Measurements from ENCODE around the gene GLDC. TPM values are rescaled to one million over a fixed set of nuclear protein-coding genes. Genes with fewer than 3 reads are reported as not detected.
"Not testable (repeated sequence)": the region's sequence is repeated elsewhere in the genome, so short reads cannot be mapped to it uniquely, and the experiment has no call there.

The GLDC gene
- total RNA-seq, 2 experiments from 2014 or later = 4.2 to 4.3 TPM

DNA sequence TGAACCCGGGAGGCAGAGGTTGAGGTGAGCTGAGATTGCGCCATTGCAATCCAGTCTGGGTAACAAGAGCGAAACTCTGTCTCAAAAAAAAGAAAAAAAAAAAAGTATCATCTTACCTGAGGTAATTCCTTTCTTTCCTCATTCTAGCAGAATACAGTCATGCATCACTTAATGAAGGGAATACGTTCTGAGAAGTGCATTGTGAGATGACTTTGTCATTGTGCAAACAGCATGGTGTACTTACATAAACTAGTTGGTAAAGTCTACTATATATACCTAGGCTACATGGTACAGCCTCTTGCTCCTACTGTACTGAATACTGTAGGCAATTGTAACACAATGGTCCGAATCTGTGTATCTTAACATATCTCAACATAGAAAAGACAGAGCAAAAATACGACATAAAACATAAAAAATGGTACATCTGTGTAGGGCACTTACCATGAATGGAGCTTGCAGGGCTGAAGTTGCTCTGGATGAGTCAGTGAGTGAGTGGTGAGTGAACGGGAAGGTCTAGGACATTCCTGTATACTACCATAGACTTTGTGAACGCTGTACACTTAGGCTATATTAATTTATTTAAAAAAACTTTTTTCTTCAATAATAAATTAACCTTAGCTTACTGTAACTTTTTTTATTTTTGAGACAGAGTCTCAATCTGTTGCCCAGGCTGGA is 100.4 kb downstream of the GLDC start:
- no peaks in the 10 kb centered on the region for H3K9me3 Mint-ChIP-seq
- H3K4me1 Mint-ChIP-seq = no peaks in the 10 kb centered on the region
- ChIA-PET CTCF (interaction anchor here (0.9 kb wide), 1 partner anchor 23 kb away, joined by 3 read pairs; no protein-coding TSS in a partner anchor), POLR2A (no interaction called here)
- H3K4me3 Mint-ChIP-seq = no peak overlapping the region
- H3K36me3 Mint-ChIP-seq (ENCODE audit: low read depth) = no peaks in the 10 kb centered on the region
- H3K27ac Mint-ChIP-seq = no peak overlapping the region
- DNase-seq = no peak
- no peaks in the 10 kb centered on the region for H3K27me3 Mint-ChIP-seq

DNA sequence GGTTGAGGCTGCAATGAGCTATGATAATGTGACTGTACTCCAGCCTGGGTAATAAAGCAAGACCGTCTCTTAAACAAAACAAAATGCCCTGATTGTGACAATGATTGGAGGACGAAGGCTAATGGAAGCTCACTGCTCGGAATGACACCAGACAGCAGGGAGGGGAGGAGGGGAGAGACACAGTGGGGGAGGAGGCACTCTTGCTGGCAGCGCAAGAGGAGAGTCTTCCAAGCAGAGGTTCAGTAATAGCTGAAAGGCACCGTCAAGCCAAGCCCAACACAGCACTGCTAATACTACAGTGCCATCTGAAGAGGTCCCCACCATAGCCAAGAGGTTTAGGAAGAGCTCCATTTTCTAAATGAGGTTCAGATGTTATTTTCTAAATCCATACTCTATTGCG is 102.3 kb downstream of the GLDC start:
- H3K4me1 Mint-ChIP-seq = peaks cover 2% of the 10 kb centered on the region
- ChIA-PET POLR2A (no interaction called here), CTCF (interaction anchor here (0.7 kb wide), 1 partner anchor 93 kb away, joined by 5 read pairs; no protein-coding TSS in a partner anchor)
- no peak overlapping the region for H3K27ac Mint-ChIP-seq
- H3K27me3 Mint-ChIP-seq = no peaks in the 10 kb centered on the region
- no peaks in the 10 kb centered on the region for H3K9me3 Mint-ChIP-seq
- no peak for DNase-seq
- no peak overlapping the region for H3K4me3 Mint-ChIP-seq
- no peaks in the 10 kb centered on the region for H3K36me3 Mint-ChIP-seq (ENCODE audit: low read depth)

DNA sequence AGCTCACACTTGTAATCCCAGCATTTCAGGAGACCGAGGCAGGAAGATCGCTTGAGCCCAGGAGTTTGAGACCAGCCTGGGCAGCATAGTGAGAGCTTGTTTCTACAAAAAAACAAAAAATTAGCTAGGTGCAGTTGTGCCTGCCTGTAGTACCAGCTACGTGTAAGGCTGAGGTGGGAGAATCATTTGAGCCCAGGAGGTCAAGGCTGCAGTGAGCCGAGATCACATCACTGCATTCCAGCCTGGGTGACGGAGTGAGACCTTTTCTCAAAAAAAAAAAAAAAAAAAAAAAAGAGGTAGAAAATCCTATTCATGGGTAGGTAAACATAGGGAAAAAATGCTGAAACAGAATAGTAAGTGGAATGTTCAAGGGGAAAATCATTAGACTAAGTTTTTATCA is 102.9 kb downstream of the GLDC start:
- H3K4me1 Mint-ChIP-seq; H3K36me3 Mint-ChIP-seq (ENCODE audit: low read depth); H3K27ac Mint-ChIP-seq; H3K27me3 Mint-ChIP-seq; H3K4me3 Mint-ChIP-seq; DNase-seq; POLR2A ChIA-PET; H3K9me3 Mint-ChIP-seq: not testable (repeated sequence)
- CTCF ChIA-PET = interaction anchor here (0.6 to 0.7 kb wide), 2 partner anchors 54 to 93 kb away, joined by 4 to 5 read pairs; no protein-coding TSS in a partner anchor

DNA sequence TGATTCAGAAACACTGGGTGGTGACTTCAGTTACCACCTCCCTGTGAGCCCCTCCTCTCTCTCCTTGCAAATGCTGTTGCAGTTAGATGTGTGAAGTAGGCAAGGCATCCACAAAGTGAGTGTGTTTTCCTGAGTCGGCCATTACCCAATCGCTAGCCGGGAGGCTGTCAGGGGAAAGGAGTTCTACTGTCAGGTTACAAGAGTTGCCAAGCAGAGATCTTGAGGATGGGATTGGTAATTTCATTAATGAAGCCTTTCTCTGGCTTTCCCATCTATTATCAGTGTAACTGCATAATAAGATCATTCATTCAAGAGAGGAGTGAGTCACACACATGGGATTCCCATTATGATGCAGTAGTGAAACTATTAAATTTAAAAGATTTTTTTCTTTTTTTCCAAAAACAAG is 106.9 kb downstream of the GLDC start:
- H3K27me3 Mint-ChIP-seq = no peaks in the 10 kb centered on the region
- DNase-seq = no peak
- H3K36me3 Mint-ChIP-seq (ENCODE audit: low read depth) = no peaks in the 10 kb centered on the region
- no peak overlapping the region for H3K4me3 Mint-ChIP-seq
- ChIA-PET POLR2A (no interaction called here), CTCF (no interaction called here)
- peaks cover 2% of the 10 kb centered on the region for H3K4me1 Mint-ChIP-seq
- no peaks in the 10 kb centered on the region for H3K9me3 Mint-ChIP-seq
- H3K27ac Mint-ChIP-seq = no peak overlapping the region

DNA sequence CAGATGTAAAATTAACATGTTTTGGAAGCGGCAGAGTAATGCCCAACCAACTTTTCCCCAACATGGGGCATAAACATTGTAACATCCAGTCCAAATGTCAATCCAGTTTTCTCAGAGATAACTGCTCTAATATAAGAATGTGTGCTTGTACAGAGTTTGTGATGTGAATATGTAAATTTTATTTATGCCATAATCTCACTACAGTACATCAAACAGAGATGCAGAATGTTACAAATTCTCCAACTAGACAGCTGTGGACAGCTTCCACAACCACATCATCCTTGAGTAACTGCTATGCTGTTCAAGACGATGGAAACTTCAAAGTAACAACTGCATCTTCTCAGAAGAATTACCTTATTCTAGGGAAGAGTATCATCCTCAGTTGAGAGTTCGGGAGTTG is 109.9 kb downstream of the GLDC start:
- no peaks in the 10 kb centered on the region for H3K36me3 Mint-ChIP-seq (ENCODE audit: low read depth)
- H3K9me3 Mint-ChIP-seq = no peaks in the 10 kb centered on the region
- CTCF ChIA-PET = no interaction called here
- no peaks in the 10 kb centered on the region for H3K27me3 Mint-ChIP-seq
- POLR2A ChIA-PET = no interaction called here
- H3K4me3 Mint-ChIP-seq = no peak overlapping the region
- H3K27ac Mint-ChIP-seq = no peak overlapping the region
- H3K4me1 Mint-ChIP-seq = peaks cover 2% of the 10 kb centered on the region
- DNase-seq = no peak

DNA sequence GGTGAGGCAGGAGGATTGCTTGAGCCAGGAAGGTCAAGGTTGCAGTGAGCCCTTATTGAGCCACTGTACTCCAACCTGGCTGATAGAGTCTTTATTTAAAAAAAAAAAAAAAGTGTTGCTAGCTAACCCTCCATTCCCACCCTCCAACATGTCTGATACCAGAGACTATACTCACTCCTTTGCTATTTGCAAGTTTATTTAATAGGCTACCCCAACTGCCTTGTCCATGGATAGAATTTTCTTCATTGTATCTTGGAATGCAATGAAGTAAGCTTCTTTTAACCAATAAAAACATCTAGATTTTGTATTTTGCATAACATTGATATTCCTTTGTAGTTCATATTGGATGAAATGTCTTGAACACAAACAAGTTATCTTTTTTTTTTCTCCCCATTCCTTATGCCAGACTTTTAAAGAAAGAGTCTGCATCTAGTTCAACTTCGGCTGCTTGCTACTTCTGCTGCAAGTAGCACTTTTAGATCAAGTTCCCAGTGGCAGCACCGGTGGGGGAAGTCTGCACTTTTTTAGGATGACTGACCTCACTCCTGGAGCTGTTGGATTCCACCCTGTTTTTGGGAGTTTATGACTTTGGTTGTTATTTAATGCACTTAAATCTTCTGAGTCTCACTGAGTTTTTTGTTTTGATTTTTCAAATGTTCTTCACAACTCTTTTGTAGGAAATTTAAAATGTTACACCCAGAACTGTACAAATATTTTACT is 120.0 kb downstream of the GLDC start:
- H3K4me3 Mint-ChIP-seq = no peak overlapping the region
- H3K4me1 Mint-ChIP-seq = peaks cover 2% of the 10 kb centered on the region
- POLR2A ChIA-PET = no interaction called here
- CTCF ChIA-PET = interaction anchor here (0.6 kb wide), 1 partner anchor 16 kb away, joined by 4 read pairs; no protein-coding TSS in a partner anchor
- no peak for DNase-seq
- no peak overlapping the region for H3K27ac Mint-ChIP-seq
- peaks cover 28% of the 10 kb centered on the region for H3K36me3 Mint-ChIP-seq (ENCODE audit: low read depth)
- no peaks in the 10 kb centered on the region for H3K27me3 Mint-ChIP-seq
- peaks cover 11% of the 10 kb centered on the region for H3K9me3 Mint-ChIP-seq

DNA sequence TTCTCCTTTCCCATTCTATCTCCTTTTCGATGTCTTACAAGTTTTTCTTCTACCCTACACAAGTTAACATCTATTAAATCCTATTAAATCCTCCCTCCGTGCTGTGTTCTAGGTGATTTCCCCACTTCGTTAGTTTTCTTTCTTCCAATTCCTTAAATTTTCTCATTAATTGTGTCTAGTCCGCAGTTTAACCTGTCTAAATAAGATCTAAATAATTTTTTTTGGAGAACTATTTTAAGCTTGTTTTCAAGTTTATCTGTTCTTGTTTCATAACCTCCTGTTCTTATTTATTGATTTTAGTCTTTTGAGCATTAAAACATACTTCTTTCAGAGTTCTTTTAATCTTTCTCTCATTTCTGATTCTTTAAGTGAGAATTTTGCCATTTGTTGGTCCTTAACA is 123.3 kb downstream of the GLDC start:
- POLR2A ChIA-PET = no interaction called here
- H3K27me3 Mint-ChIP-seq = no peaks in the 10 kb centered on the region
- H3K36me3 Mint-ChIP-seq (ENCODE audit: low read depth) = peaks cover 46% of the 10 kb centered on the region
- H3K4me3 Mint-ChIP-seq = no peak overlapping the region
- H3K4me1 Mint-ChIP-seq = no peaks in the 10 kb centered on the region
- CTCF ChIA-PET = no interaction called here
- no peak for DNase-seq
- H3K9me3 Mint-ChIP-seq = peaks cover 14% of the 10 kb centered on the region
- H3K27ac Mint-ChIP-seq = no peak overlapping the region

DNA sequence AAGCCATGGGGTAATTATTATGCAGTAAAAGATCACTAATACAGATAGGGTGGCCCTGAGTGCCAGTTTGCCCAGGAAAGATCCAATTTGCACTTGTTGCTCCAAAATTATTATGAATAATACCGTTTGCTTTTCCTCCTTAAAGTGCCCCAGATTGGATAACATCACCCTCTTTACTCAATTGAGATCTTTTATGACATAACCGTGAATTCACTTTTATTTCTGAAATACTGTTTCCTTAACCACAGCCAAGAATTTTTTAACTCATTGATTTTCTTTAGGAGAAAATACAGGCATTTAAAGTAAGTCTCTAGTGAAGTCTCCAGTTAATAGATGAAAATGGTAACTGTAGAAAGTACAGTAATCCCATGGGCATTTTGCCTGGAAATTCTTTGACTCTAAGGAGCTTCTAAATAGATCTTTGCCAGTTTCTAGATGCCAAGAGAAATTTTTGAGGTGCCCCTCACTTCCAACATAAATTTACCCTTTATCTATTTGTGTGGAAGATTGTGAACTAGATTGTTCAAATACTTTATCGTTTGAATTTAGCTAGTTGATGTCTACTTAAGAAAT is 133.4 kb downstream of the GLDC start:
- no peaks in the 10 kb centered on the region for H3K27me3 Mint-ChIP-seq
- no peak overlapping the region for H3K27ac Mint-ChIP-seq
- H3K9me3 Mint-ChIP-seq = no peaks in the 10 kb centered on the region
- no peaks in the 10 kb centered on the region for H3K4me1 Mint-ChIP-seq
- no peak overlapping the region for H3K4me3 Mint-ChIP-seq
- ChIA-PET POLR2A (interaction anchor here (1.3 kb wide), 1 partner anchor 99 kb away, joined by 3 read pairs; the partner anchor contains the start of gene UHRF2), CTCF (interaction anchor here (0.7 kb wide), 1 partner anchor 76 kb away, joined by 4 read pairs; no protein-coding TSS in a partner anchor)
- H3K36me3 Mint-ChIP-seq (ENCODE audit: low read depth) = peaks cover 35% of the 10 kb centered on the region
- no peak for DNase-seq

DNA sequence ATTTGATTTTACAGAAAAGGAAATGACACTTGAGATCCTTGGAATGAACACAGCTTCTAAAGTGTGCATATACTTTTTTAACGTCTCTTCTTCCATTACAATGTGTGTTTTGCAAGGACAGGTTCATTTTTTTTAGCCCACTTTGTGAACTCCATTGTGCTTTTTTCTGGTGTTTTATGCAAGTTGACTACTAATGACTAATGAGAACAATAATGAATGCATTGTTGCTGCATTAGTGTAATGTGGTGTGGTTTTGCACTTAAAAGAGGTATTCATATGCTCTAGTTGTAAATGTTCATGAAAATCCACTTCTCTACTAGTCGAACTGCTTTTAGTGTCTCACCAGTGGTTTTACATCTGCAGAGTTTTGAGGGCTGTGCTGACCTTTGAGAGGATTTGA is 139.0 kb downstream of the GLDC start:
- Mint-ChIP-seq H3K4me1 (no peaks in the 10 kb centered on the region), H3K27me3 (no peaks in the 10 kb centered on the region), H3K4me3 (no peak overlapping the region), H3K27ac (no peak overlapping the region), H3K9me3 (no peaks in the 10 kb centered on the region), H3K36me3 (ENCODE audit: low read depth) (peaks cover 58% of the 10 kb centered on the region)
- DNase-seq = no peak
- POLR2A ChIA-PET = no interaction called here
- CTCF ChIA-PET = no interaction called here

DNA sequence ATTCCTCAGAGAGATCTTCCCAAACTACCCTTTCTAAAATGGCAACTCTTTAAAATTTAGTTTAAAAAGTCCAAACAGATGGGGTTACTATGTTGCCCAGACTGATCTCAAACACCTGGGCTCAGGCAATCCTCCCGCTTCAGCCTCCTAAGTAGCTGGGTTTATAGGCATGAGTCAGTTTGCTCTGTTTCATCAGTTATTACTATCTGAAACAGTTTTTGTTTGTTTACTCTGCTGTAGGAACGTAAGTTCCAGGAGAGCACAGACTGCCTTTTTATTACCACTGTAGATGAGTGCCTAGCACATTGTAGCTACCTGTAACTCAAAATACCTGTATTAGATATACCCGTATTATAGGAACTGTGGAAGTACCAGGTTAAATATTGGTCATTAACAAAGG is 143.1 kb downstream of the GLDC start:
- H3K36me3 Mint-ChIP-seq (ENCODE audit: low read depth) = peaks cover 63% of the 10 kb centered on the region
- no peaks in the 10 kb centered on the region for H3K27me3 Mint-ChIP-seq
- no peaks in the 10 kb centered on the region for H3K9me3 Mint-ChIP-seq
- ChIA-PET CTCF (no interaction called here), POLR2A (no interaction called here)
- H3K4me1 Mint-ChIP-seq = no peaks in the 10 kb centered on the region
- no peak for DNase-seq
- H3K27ac Mint-ChIP-seq = no peak overlapping the region
- H3K4me3 Mint-ChIP-seq = no peak overlapping the region

DNA sequence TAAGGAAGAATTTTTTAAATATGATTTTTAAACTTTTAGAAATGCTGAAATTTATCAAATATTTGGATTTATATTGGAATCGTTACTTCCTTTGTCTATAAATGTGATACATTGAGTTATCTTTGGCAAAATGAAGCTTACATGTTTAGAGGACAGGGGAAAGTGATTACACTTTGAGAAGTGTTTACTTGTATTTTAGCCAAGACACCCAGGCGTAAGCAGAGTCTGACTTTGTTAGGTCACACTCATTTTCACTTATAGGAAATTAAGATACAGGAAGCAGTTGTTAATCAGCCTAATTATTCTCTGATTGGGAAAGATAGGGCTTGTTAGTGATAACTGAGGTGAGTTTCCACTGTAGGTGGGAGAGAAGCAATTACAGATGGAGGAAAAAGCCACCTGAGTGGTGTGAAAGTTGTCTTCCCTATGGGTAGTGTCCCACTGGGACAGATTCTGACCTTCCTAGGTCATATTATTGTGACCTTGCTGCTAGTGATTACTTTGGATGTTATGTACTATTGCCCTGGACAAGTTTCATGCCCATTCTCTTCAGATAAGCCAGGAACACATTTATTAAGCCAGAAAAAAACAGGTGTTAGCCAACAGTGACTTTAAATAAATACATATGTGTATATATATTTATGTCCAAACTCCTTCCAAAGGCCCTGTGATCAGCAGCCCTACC is 143.9 kb downstream of the GLDC start:
- H3K27me3 Mint-ChIP-seq = no peaks in the 10 kb centered on the region
- H3K4me3 Mint-ChIP-seq = no peak overlapping the region
- ChIA-PET CTCF (no interaction called here), POLR2A (no interaction called here)
- no peaks in the 10 kb centered on the region for H3K9me3 Mint-ChIP-seq
- H3K36me3 Mint-ChIP-seq (ENCODE audit: low read depth) = peaks cover 66% of the 10 kb centered on the region
- DNase-seq = no peak
- no peaks in the 10 kb centered on the region for H3K4me1 Mint-ChIP-seq
- H3K27ac Mint-ChIP-seq = no peak overlapping the region

DNA sequence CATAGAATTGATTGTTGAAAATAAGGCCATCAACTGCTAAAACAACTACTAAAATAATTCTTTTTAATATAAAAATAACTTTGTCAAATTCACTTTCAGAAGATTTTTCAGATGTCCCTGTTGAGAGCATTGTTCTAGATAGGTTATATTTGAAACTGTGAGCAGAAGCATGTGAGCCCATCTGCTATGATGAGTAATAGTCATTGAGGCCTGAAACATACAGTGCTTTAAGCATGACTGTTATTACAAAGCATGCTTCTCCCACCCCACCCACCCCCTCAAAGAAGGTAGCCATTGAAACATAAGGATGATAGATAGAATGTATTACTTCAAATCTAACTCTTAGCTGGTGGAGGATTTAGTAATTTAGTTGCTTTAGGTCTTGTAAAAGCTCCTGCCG is 146.5 kb downstream of the GLDC start:
- Mint-ChIP-seq H3K4me3 (no peak overlapping the region), H3K9me3 (no peaks in the 10 kb centered on the region), H3K4me1 (no peaks in the 10 kb centered on the region), H3K27ac (no peak overlapping the region), H3K36me3 (ENCODE audit: low read depth) (peaks cover 48% of the 10 kb centered on the region), H3K27me3 (no peaks in the 10 kb centered on the region)
- CTCF ChIA-PET = interaction anchor here (1.1 kb wide), 1 partner anchor 9 kb away, joined by 3 read pairs; no protein-coding TSS in a partner anchor
- POLR2A ChIA-PET = no interaction called here
- no peak for DNase-seq

DNA sequence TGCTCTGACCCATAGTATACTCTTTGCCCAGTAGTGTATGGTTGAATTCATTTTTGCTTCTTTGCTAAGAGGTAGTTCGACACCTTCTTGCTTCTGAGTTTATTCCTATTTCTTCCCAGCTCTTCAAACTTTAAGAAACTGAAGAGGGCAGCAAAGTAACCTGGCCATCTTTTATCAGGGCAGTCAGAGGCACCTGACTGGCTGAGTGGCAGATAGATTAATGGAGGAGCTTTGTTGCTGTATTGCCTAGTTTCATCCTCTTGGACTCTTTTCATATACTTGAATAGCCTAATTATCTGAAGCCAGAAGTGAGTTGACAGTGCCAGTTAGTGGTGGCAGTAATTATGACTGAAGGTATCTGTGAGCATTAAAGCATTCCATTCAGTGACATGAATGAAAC is 150.1 kb downstream of the GLDC start:
- Mint-ChIP-seq H3K27ac (no peak overlapping the region), H3K36me3 (ENCODE audit: low read depth) (peaks cover 60% of the 10 kb centered on the region), H3K9me3 (no peaks in the 10 kb centered on the region), H3K4me3 (no peak overlapping the region), H3K27me3 (no peaks in the 10 kb centered on the region), H3K4me1 (peaks cover 4% of the 10 kb centered on the region)
- ChIA-PET CTCF (no interaction called here), POLR2A (interaction anchor here (0.9 to 1.3 kb wide), 3 partner anchors 9 to 82 kb away, joined by 3 to 7 read pairs (median 3); partner anchors contain the start of gene UHRF2)
- no peak for DNase-seq
